Breast epithelium (tissue), 3 donors: ENCODE measurements around the gene ZDHHC17.

Experiments used
- POLR2A ChIP-seq: fragments of 450-650 bp; IDR thresholded peaks from one replicate; pipeline ENCODE4 v1.6.1; 2016; ENCODE audit warnings: antibody characterized with exemption, mild to moderate bottlenecking, moderate library complexity
- POLR2AphosphoS5 ChIP-seq, 3 donors: sonication (generic); formaldehyde crosslinking; IDR thresholded peaks; one replicate each; pipeline ENCODE4 v1.6.1; 2017; ENCODE audit warnings: antibody characterized with exemption in 3 of 3
- TF ChIP-seq, protein P1 (sequence below), 3 donors: fragments of 450-650 bp; IDR thresholded peaks; one replicate each; pipeline ENCODE4 v1.5.1; 2016 to 2017; ENCODE audit warnings: antibody characterized with exemption in 3 of 3, mild to moderate bottlenecking in 3 of 3, moderate library complexity in 3 of 3

DNA sequence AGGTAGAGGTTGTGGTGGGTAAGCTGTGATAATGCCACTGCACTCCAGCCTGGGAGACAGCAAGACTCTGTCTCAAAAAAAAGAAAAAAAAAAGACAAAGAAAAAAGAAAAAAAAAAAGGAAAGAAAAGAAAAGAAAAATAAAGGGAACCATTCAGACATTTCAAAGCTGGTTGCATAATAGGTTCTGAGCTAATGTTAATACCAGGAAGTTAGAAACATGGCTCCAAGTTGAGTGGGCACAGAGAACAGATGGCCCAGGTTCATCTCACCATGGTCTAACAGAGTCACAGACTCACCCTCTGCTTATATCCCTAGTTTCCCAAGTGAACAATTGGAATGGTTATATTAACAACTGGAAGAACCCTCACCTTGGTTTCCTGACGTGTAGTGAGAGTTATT lies 17.4 kb upstream of the ZDHHC17 start:
- TF ChIP-seq, protein P1, sequence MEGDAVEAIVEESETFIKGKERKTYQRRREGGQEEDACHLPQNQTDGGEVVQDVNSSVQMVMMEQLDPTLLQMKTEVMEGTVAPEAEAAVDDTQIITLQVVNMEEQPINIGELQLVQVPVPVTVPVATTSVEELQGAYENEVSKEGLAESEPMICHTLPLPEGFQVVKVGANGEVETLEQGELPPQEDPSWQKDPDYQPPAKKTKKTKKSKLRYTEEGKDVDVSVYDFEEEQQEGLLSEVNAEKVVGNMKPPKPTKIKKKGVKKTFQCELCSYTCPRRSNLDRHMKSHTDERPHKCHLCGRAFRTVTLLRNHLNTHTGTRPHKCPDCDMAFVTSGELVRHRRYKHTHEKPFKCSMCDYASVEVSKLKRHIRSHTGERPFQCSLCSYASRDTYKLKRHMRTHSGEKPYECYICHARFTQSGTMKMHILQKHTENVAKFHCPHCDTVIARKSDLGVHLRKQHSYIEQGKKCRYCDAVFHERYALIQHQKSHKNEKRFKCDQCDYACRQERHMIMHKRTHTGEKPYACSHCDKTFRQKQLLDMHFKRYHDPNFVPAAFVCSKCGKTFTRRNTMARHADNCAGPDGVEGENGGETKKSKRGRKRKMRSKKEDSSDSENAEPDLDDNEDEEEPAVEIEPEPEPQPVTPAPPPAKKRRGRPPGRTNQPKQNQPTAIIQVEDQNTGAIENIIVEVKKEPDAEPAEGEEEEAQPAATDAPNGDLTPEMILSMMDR (IDR thresholded peaks at IDR 0.05): no peak
- TF ChIP-seq POLR2A: no peak
- no peak for TF ChIP-seq POLR2AphosphoS5 (IDR thresholded peaks at IDR 0.05)
